ENCODE measurements around the gene ANTXRL. TPM values are rescaled to one million over a fixed set of nuclear protein-coding genes. Genes with fewer than 3 reads are reported as not detected.

ANTXRL gene
- total and polyA plus RNA-seq, 2 of the 8 experiments (the other 6 are each of a cell fraction or from before 2014, with no cell fraction given): not detected

- TF ChIP-seq TAF1 (IDR thresholded peaks at IDR 0.05; ENCODE audit: low read depth, low read length) (no peak), CBX8 (IDR thresholded peaks at IDR 0.05; ENCODE audit: borderline replicate concordance, low read depth, low read length) (no peak), RNF2 (IDR thresholded peaks at IDR 0.05; ENCODE audit: borderline replicate concordance, low read depth, low read length, missing control alignments, poor library complexity, severe bottlenecking) (no peak), SP2 (IDR thresholded peaks at IDR 0.05; ENCODE audit: low read length) (no peak), ZNF274 (IDR thresholded peaks at IDR 0.05; ENCODE audit: borderline replicate concordance, extremely low read depth, low read length) (no peak)
- TF ChIP-seq, protein P1, sequence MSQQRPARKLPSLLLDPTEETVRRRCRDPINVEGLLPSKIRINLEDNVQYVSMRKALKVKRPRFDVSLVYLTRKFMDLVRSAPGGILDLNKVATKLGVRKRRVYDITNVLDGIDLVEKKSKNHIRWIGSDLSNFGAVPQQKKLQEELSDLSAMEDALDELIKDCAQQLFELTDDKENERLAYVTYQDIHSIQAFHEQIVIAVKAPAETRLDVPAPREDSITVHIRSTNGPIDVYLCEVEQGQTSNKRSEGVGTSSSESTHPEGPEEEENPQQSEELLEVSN (IDR thresholded peaks at IDR 0.05): no peak
Measured at GRCh38 chr10:46312953-46313352, 26.2 kb downstream of the ANTXRL start (continued).

All from H1 (cell line).